ENCODE results near the gene IFFO2.

DNA sequence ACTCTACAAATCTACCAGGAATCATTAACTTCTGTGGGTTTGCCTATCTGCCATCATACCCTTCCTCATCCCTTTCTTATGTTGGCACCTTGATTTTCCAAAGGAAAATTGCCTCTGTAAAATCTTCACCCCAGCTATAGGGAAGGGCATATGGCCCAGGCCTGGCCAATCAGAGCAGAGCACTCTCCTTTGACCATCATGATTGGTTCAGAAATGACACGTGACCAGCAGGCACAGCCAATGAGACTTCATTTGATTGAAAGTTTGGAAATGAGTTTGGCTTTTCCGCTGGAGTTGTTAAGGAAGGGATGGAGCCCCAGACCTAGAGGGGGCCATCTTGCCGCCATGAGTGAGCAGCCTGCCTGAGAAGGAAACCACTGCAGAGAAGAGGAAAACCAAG lies 35.1 kb upstream of the IFFO2 start:
- TF ChIP-seq POLR2A (IDR thresholded peaks at IDR 0.05; ENCODE audit: low read length) (no peak), GATA1 (IDR thresholded peaks at IDR 0.05; ENCODE audit: low read depth, low read length) (no peak)
